Smooth muscle cell (in vitro differentiated cells): ENCODE results near the gene P3H2. TPM values are rescaled to one million over a fixed set of nuclear protein-coding genes. Genes with fewer than 3 reads are reported as not detected.

ENCODE experiments used
- DNase-seq: peaks from one replicate; lab custom pipeline; 2025; ENCODE audit not compliant: unreplicated experiment; lab: John Stamatoyannopoulos, UW
- H2AFZ ChIP-seq: fragments of 200-600 bp; sonication (generic); 2 replicates; pipeline ENCODE4 v1.6.0; 2016; ENCODE audit warnings: antibody characterized with exemption, low read depth, mild to moderate bottlenecking
- H3F3A ChIP-seq: fragments of 200-600 bp; sonication (generic); 2 replicates; pipeline ENCODE4 v1.6.0; 2017; ENCODE audit warnings: antibody characterized with exemption, low read depth
- H3K27ac ChIP-seq: fragments of 200-600 bp; sonication (generic); 2 replicates; pipeline ENCODE4 v1.5.1; 2016; ENCODE audit warnings: low read depth, mild to moderate bottlenecking
- H3K27me3 ChIP-seq: fragments of 200-600 bp; sonication (generic); 2 replicates; pipeline ENCODE4 v1.6.1; 2016; ENCODE audit warnings: low read depth, mild to moderate bottlenecking
- H3K36me3 ChIP-seq: fragments of 200-600 bp; sonication (generic); 2 replicates; pipeline ENCODE4 v1.5.1; 2016; ENCODE audit warnings: low read depth
- H3K4me1 ChIP-seq: fragments of 200-600 bp; sonication (generic); 2 replicates; pipeline ENCODE4 v1.5.1; 2016; ENCODE audit warnings: low read depth
- H3K4me2 ChIP-seq: fragments of 200-600 bp; sonication (generic); 2 replicates; pipeline ENCODE4 v1.6.0; 2016; ENCODE audit warnings: mild to moderate bottlenecking
- H3K4me3 ChIP-seq: fragments of 200-600 bp; sonication (generic); 2 replicates; pipeline ENCODE4 v1.5.1; 2016; ENCODE audit warnings: mild to moderate bottlenecking
- H3K79me2 ChIP-seq: fragments of 200-600 bp; sonication (generic); 2 replicates; pipeline ENCODE4 v1.6.0; 2016; ENCODE audit warnings: low read depth, mild to moderate bottlenecking
- H3K9ac ChIP-seq: fragments of 200-600 bp; sonication (generic); 2 replicates; pipeline ENCODE4 v1.6.0; 2016; ENCODE audit warnings: low read depth
- H3K9me3 ChIP-seq: fragments of 200-600 bp; sonication (generic); replicated peaks from 2 replicates; pipeline ENCODE4 v1.5.1; 2016; ENCODE audit warnings: low read depth
- H4K20me1 ChIP-seq: fragments of 200-600 bp; sonication (generic); 2 replicates; pipeline ENCODE4 v1.6.0; 2016; ENCODE audit warnings: low read depth
- WGBS: methylation state at CpG from one replicate; pipeline ENCODE4 v1.1.7; 2016; ENCODE audit warnings: low lambda C conversion rate; 5-methylcytosine and 5-hydroxymethylcytosine counted together
- polyA plus RNA-seq: library from polyadenylated mRNA; unstranded; fragments of >200 nt; fragmentation: Nextera tagmentation; extraction: Ambion mirVana; gene quantifications from 2 replicates; pipeline ENCODE4 v1.2.1, GENCODE V29; 2016
- total RNA-seq: library from RNA; depleted of rRNA; stranded (reverse); fragments of >200 nt; gene quantifications from 2 replicates; pipeline ENCODE4 v1.2.3, GENCODE V29; 2014
- TF ChIP-seq, protein P1 (sequence below): fragments of 200-600 bp; sonication (generic); IDR thresholded peaks from 2 replicates; pipeline ENCODE4 v1.5.1; 2017; ENCODE audit warnings: borderline replicate concordance, mild to moderate bottlenecking, antibody characterized with exemption; ENCODE audit not compliant: insufficient read depth, poor library complexity, severe bottlenecking

The P3H2 gene
- total and polyA plus RNA-seq, 2 experiments from 2014 or later = 6.5 to 27.3 TPM

- no peaks in the 10 kb centered on the region for H3K79me2 ChIP-seq
- DNase-seq = no peak
- H3K36me3 ChIP-seq = no peaks in the 10 kb centered on the region
- peak overlapping the region; percentile 95 for H3K27ac ChIP-seq
- no peaks in the 10 kb centered on the region for H3K9me3 ChIP-seq
- H3K27me3 ChIP-seq = no peaks in the 10 kb centered on the region
- H3K4me1 ChIP-seq = peaks cover 6% of the 10 kb centered on the region
- H4K20me1 ChIP-seq = no peaks in the 10 kb centered on the region
- peak overlapping the region; percentile 37 for H3K4me2 ChIP-seq
- H3K9ac ChIP-seq = peak overlapping the region; percentile 82
- TF ChIP-seq, protein P1, sequence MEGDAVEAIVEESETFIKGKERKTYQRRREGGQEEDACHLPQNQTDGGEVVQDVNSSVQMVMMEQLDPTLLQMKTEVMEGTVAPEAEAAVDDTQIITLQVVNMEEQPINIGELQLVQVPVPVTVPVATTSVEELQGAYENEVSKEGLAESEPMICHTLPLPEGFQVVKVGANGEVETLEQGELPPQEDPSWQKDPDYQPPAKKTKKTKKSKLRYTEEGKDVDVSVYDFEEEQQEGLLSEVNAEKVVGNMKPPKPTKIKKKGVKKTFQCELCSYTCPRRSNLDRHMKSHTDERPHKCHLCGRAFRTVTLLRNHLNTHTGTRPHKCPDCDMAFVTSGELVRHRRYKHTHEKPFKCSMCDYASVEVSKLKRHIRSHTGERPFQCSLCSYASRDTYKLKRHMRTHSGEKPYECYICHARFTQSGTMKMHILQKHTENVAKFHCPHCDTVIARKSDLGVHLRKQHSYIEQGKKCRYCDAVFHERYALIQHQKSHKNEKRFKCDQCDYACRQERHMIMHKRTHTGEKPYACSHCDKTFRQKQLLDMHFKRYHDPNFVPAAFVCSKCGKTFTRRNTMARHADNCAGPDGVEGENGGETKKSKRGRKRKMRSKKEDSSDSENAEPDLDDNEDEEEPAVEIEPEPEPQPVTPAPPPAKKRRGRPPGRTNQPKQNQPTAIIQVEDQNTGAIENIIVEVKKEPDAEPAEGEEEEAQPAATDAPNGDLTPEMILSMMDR = no peak
- no peaks in the 10 kb centered on the region for H3F3A ChIP-seq
- no peak overlapping the region for H3K4me3 ChIP-seq
- H2AFZ ChIP-seq = peak overlapping the region; percentile 56
- 12% methylated on average over 2 of the region's 2 CpGs for WGBS
These were observed 179.0 kb downstream of the P3H2 start for GRCh38 chr3:189941679-189942078.

DNA sequence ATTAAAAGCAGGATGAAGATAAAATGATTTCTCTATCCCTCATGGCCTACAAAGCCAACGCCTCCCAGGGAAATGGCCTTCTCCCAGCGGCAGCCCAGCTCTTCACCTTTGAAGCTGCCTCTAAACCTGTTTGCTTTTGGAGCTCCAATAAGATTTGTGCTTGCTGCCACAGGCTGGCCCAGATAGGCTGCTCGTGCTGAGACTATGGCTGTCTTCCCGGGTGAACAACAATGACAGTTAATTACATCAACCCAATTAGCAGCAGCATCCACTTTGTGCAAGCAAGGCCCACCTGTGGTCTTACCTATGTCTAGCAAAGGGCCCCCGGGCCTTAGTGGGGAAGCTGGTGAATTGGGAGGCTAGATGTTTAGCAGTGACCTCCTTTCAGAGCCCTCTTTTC, 179.6 kb downstream of the P3H2 start:
- peak overlapping the region; percentile 56 for H2AFZ ChIP-seq
- H3K27me3 ChIP-seq = no peaks in the 10 kb centered on the region
- H3K27ac ChIP-seq = peak overlapping the region; percentile 95
- H3F3A ChIP-seq = no peaks in the 10 kb centered on the region
- H3K9ac ChIP-seq = peak overlapping the region; percentile 82
- TF ChIP-seq, protein P1 = no peak
- no peak for DNase-seq
- H3K36me3 ChIP-seq = no peaks in the 10 kb centered on the region
- 82% methylated on average over 5 of the region's 5 CpGs for WGBS
- H3K4me1 ChIP-seq = peaks cover 6% of the 10 kb centered on the region
- H3K79me2 ChIP-seq = no peaks in the 10 kb centered on the region
- no peaks in the 10 kb centered on the region for H4K20me1 ChIP-seq
- H3K4me3 ChIP-seq = no peak overlapping the region
- peak overlapping the region; percentile 37 for H3K4me2 ChIP-seq
- no peaks in the 10 kb centered on the region for H3K9me3 ChIP-seq

- Histone ChIP-seq H3K4me3 (no peak overlapping the region), H2AFZ (no peak overlapping the region), H3K9ac (peak overlapping the region; percentile 2), H3K9me3 (no peaks in the 10 kb centered on the region), H3K79me2 (no peaks in the 10 kb centered on the region), H3K27me3 (no peaks in the 10 kb centered on the region), H3K4me2 (no peak overlapping the region), H4K20me1 (no peaks in the 10 kb centered on the region), H3F3A (no peaks in the 10 kb centered on the region), H3K36me3 (no peaks in the 10 kb centered on the region), H3K4me1 (peaks cover 6% of the 10 kb centered on the region), H3K27ac (peak overlapping the region; percentile 82)
- WGBS = 44% methylated on average over 7 of the region's 7 CpGs
- DNase-seq = no peak
- TF ChIP-seq, protein P1 = no peak
These were observed 183.2 kb downstream of the P3H2 start for GRCh38 chr3:189937302-189938127.
